Measurements from ENCODE around the gene CHST12.

CHST12 gene

GRCh38 chr7:2403014-2403717 is at the start of gene CHST12:
CHST12 (plus strand) TSS chr7:2403611; CDS start chr7:2432640, 29,029 bp downstream.
- DNase-seq (ENCODE audit: extremely low read depth in 1 of 2, low read depth in 1 of 2) = peak; percentile 84 to 91

- peak; percentile 67 to 86 for DNase-seq (ENCODE audit: extremely low read depth in 1 of 2, low read depth in 1 of 2)
These were observed 49.5 kb upstream of the CHST12 start for GRCh38 chr7:2353936-2354185.

GRCh38 chr7:2354186-2354938 is 49.0 kb upstream of the CHST12 start, which contains the start of gene EIF3B:
EIF3B (plus strand) TSS chr7:2354827; CDS start chr7:2354922, 95 bp downstream.
- DNase-seq (ENCODE audit: extremely low read depth in 1 of 2, low read depth in 1 of 2) = peak; percentile 77 to 79

GRCh38 chr7:2354939-2355704 is 48.3 kb upstream of the CHST12 start:
- DNase-seq (ENCODE audit: extremely low read depth in 1 of 2, low read depth in 1 of 2) = no peak

GRCh38 chr7:2355705-2356008 is 47.8 kb upstream of the CHST12 start:
- no peak for DNase-seq (ENCODE audit: extremely low read depth in 1 of 2, low read depth in 1 of 2)

GRCh38 chr7:2357165-2357564 is 46.2 kb upstream of the CHST12 start:
- no peak for DNase-seq (ENCODE audit: extremely low read depth in 1 of 2, low read depth in 1 of 2)

- no peak for DNase-seq (ENCODE audit: extremely low read depth in 1 of 2, low read depth in 1 of 2)
These were observed 45.8 kb upstream of the CHST12 start for GRCh38 chr7:2357571-2357970.

- DNase-seq (ENCODE audit: extremely low read depth in 1 of 2, low read depth in 1 of 2) = no peak
These were observed 44.4 kb upstream of the CHST12 start for GRCh38 chr7:2358968-2359527.

- DNase-seq (ENCODE audit: extremely low read depth in 1 of 2, low read depth in 1 of 2) = no peak
These were observed 43.8 kb upstream of the CHST12 start for GRCh38 chr7:2359610-2360009.

GRCh38 chr7:2360796-2361195 is 42.6 kb upstream of the CHST12 start:
- DNase-seq (ENCODE audit: extremely low read depth in 1 of 2, low read depth in 1 of 2) = no peak

- DNase-seq (ENCODE audit: extremely low read depth in 1 of 2, low read depth in 1 of 2) = no peak
These were observed 40.9 kb upstream of the CHST12 start for GRCh38 chr7:2362385-2363088.

GRCh38 chr7:2369139-2369538 is 34.3 kb upstream of the CHST12 start:
- no peak for DNase-seq (ENCODE audit: extremely low read depth in 1 of 2, low read depth in 1 of 2)

GRCh38 chr7:2371329-2371728 is 32.1 kb upstream of the CHST12 start:
- no peak for DNase-seq (ENCODE audit: extremely low read depth in 1 of 2, low read depth in 1 of 2)

GRCh38 chr7:2372724-2373123 is 30.7 kb upstream of the CHST12 start:
- DNase-seq (ENCODE audit: extremely low read depth in 1 of 2, low read depth in 1 of 2) = no peak

- DNase-seq (ENCODE audit: extremely low read depth in 1 of 2, low read depth in 1 of 2) = no peak
These were observed 30.3 kb upstream of the CHST12 start for GRCh38 chr7:2373124-2373556.

GRCh38 chr7:2373646-2374045 is 29.8 kb upstream of the CHST12 start:
- no peak for DNase-seq (ENCODE audit: extremely low read depth in 1 of 2, low read depth in 1 of 2)

GRCh38 chr7:2374401-2374800 is 29.0 kb upstream of the CHST12 start:
- no peak for DNase-seq (ENCODE audit: extremely low read depth in 1 of 2, low read depth in 1 of 2)

- no peak for DNase-seq (ENCODE audit: extremely low read depth in 1 of 2, low read depth in 1 of 2)
These were observed 28.3 kb upstream of the CHST12 start for GRCh38 chr7:2374830-2375728.

GRCh38 chr7:2376351-2377154 is 26.9 kb upstream of the CHST12 start:
- no peak for DNase-seq (ENCODE audit: extremely low read depth in 1 of 2, low read depth in 1 of 2)
